Adrenal gland (tissue), 5 donors: ENCODE results near the gene REEP3.

ENCODE experiments used
- CTCF ChIP-seq, 6 experiments: fragments of 450-650 bp in 4 of 6; fragments of 200-600 bp in 2 of 6; sonication (generic) in 1 of 6; IDR thresholded peaks; 1 replicate in 5 of 6; 2 replicates in 1 of 6; pipeline versions ENCODE4 v1.5.1 to v1.8.0; 2016 to 2021; ENCODE audit warnings: antibody characterized with exemption in 6 of 6, mild to moderate bottlenecking in 2 of 6, moderate library complexity in 1 of 6
- POLR2A ChIP-seq, 2 donors: fragments of 450-650 bp; IDR thresholded peaks; one replicate each; pipeline ENCODE4 v1.6.1; 2017; ENCODE audit warnings: antibody characterized with exemption in 2 of 2, mild to moderate bottlenecking in 2 of 2, moderate library complexity in 1 of 2
- donor health status: DM: no; HTN: no; CAD: no.

GRCh38 chr10:63608511-63608910, 87.3 kb downstream of the REEP3 start:
- TF ChIP-seq CTCF (IDR thresholded peaks at IDR 0.05) = no peak
- no peak for TF ChIP-seq POLR2A (IDR thresholded peaks at IDR 0.05)
